HG03095 (cell line): ENCODE results near the gene IPO13.

Experiments
- ATAC-seq: cut with Tn5 transposase; IDR thresholded peaks from one replicate; pipeline ENCODE4 v1.9.1; 2021; ENCODE audit warnings: moderate library complexity; ENCODE audit not compliant: unreplicated experiment

Gene IPO13

DNA sequence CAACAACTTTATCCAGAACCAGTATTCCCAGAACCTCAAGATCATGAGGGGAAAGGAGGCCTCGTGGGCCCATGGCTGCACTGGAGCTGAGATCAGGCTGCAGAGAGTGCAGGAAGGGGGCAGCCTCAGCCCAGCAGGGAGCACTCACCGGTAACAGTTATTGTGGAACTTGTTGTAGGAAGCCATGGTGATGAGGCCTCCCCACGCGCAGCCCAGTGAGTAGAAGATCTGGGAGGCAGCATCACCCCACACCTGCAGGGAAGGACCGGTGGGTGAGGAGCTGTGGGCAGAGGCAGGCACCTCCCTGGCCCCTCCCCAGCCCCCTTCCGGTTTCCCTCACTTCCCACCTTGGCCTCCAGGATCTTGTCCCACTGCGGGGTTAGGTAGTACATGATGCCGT is 55.4 kb downstream of the IPO13 start:
- no peak for ATAC-seq

GRCh38 chr1:44002606-44003157 is 55.9 kb downstream of the IPO13 start:
- ATAC-seq, result no peak

GRCh38 chr1:44008259-44008658 is 61.5 kb downstream of the IPO13 start:
- no peak for ATAC-seq

DNA sequence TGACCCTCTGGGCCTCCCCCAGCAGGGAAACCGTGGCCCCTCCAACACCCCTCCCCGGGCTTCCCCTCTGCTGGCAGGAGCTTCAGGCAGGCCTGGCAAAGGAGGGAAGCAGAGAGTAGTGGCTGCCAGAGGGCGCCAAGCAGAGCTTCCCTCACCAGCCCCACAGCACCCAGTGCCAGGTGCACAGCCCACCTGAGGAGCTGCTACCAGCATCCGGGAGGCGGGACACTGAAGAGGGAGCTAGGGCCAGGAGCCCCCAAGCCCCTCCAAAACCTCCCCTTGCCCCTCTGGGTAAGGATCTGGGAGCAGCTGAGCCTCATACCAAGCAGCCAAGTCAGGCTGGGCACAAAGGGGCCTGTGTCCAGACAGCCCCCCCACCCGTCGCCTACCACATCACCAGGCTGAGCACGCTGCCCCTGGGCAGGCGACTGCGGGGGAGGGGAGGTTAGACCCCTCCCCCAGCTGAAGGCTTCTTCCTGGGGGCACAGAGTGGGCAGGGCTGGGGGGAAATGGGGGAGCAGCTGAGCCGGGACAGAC is 64.3 kb downstream of the IPO13 start:
- ATAC-seq, result no peak

GRCh38 chr1:44012404-44012803 is 65.7 kb downstream of the IPO13 start:
- no peak for ATAC-seq

GRCh38 chr1:44012941-44013609 is 66.3 kb downstream of the IPO13 start:
- ATAC-seq, result no peak

- no peak for ATAC-seq
Measured at GRCh38 chr1:44013949-44014348, 67.2 kb downstream of the IPO13 start.

DNA sequence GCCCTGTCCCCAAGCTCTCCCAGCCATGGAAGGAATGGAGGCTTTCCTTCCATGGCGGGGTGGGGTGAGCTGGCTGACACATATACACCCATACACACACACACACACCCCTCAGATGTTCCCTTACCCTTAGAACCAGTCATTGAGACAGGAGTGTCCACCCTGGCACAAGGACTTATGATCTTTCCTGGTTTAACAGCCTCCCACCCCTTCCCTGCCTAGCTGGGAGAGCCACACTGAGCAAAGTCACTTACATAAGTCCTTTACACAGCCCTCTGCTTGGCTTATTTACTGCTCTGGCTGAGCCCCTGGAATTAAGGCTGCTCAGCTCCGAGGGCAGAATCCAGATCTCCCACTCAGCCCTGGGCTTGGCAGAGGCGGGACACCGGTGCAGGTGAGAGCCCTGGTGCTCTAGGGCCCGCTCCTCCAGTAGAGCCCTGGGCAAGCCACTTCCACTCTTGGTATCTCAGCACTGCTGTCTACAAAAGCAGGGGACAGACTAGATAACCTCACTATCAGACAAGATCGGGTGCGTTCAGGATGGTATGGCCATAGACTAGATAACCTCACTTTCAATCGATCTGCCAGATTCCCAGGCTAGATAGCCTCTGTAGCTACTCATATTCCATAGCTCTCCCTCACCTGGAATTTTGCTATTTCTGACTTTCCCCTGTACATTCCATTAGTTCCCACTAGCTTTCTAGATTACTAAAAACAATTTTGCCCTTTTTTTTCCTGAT is 67.8 kb downstream of the IPO13 start:
- no peak for ATAC-seq

DNA sequence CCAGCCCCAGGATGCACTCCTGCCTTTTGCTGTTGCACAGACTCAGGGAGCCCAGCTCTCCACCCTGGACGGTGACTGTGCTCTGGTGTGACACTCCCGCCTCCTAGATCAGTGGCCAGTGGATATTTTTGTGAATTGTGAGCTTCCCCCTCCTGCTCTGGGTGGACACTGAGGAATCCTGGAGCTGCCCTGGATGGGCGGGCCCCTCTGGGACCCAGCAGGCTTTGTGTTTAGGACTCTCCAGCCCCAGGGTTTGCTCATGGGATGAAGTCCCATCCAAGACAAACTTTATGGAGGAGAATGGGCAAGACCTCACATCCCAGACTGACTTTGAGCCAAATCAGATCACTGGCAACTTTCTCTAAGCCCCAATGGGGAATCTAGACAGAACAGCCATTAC is 68.5 kb downstream of the IPO13 start:
- no peak for ATAC-seq

DNA sequence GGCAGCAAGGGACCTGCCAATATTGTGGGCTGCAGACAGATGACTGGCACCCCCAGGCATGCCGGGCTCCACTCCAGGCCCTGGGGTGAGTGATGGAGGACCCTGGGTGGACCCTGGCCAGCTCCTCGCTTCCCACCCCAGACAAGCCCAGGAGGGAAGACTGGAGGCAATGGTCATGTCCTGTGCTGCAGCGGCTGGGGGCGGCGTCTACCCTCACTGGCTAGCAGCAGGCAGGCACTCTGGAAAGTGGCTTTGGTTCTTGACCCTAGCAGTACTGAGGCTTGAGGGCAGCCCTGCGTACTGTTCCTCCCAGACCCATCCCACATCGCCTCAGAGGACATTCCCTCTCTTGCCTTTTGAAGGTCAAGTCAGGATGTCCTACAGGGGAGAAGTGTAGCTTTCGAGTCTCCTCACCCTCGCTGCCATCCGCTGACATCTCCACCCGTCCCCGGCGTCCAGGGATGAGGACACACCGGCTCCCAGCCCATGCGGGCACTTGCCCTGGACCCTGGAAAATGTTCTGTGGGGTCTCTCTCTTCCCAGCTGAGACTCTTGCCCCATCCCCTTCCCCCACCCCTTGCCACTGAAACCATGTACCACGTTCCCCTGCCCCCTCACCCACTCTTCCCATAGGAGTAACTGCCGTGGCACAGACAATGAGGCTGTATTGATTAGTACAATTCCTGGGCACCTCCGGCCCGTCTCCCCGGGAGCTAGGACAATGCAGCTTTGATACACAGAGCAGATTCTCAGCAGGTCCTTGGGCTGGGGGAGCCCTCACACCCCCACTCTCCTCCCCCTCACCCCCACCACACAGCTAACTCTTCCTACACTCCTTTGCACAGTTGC is 69.5 kb downstream of the IPO13 start:
- no peak for ATAC-seq

DNA sequence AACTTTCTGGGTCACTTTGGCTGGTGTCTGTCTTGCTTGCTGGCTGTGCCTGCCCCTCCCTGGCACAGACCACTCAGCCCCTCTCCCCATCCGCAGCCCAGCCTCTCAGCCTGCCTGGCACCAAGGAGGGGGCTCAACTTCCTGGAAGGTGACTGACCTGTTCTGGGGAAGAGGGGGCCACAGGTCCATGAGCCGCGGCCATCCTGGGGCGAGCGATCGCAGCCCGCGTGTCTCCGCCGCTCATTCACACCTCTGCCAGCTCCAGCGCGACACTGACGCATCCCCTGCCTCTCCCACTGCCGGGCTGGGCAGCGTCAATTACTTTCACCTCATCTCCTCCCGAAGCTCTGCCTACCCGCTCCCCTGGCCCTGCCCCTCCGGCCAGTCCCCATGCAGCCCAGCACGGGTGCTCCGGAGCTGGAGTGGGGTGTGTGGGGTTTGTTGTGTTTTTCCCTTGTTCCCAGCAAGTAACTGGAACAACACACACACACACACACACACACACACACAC is 70.2 kb downstream of the IPO13 start:
- ATAC-seq, result no peak
